Epithelial cell of proximal tubule (primary cell): ENCODE results near the gene MTMR1. TPM values are rescaled to one million over a fixed set of nuclear protein-coding genes. Genes with fewer than 3 reads are reported as not detected.

Experiments
- DNase-seq: peaks from one replicate; pipeline ENCODE4 v3.0.0-alpha.2; 2011; ENCODE audit warnings: low read depth
- H3K4me3 ChIP-seq: 2 replicates; pipeline ENCODE4 v1.5.1; 2011; ENCODE audit warnings: low read depth, mild to moderate bottlenecking, low read length
- total RNA-seq: library from RNA; depleted of rRNA; stranded (reverse); fragments of >200 nt; gene quantifications from 2 replicates; pipeline ENCODE4 v1.2.3, GENCODE V29; 2015
- TF ChIP-seq, protein P1 (sequence below): conservative IDR thresholded peaks from 2 replicates; pipeline ENCODE4 v1.5.1; 2012; ENCODE audit warnings: low read depth, mild to moderate bottlenecking, low read length

Gene MTMR1
- total RNA-seq, 1 donor from 2014 or later = 18.2 TPM

DNA sequence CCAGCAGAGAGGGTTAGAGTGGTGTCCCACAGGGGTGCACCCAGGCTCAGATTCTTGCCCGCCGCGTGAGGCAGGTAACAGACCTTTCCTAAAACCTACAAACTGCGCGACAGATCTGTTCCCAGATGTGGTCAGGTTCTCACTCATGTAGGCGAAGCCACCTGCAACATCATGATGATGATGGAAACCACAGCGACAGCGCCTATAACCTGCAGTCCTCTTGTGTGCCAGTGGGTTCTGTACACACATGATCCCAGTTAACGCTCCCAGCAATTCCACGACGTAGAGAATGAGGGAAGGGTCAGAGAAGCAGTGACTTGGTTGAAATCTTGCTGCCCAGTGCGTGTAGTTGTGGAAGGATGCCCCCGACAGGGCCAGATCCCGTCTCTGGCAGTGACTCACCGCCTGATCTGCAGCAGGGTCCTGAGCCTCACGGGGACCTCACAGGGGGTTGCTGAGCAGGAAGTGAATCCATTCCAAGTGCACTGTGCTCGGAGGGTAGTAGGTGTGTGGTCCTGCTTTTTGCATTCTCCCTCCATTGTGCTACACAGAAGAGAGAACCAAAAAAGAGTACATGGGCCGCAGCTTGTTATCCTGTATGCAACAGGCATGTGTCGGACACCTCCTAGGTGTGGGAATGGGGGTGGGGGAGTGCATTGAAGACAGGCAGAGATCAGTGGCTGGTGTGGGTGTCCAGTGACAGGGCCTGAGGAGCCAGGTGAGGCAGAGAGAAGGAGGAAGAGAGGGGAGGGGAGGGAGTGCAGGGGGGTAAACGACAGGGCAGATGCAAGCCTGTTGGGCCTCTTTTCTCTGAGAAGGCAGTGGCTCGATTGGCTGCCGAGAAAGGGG is 66.6 kb downstream of the MTMR1 start:
- no peak for DNase-seq
- TF ChIP-seq, protein P1, sequence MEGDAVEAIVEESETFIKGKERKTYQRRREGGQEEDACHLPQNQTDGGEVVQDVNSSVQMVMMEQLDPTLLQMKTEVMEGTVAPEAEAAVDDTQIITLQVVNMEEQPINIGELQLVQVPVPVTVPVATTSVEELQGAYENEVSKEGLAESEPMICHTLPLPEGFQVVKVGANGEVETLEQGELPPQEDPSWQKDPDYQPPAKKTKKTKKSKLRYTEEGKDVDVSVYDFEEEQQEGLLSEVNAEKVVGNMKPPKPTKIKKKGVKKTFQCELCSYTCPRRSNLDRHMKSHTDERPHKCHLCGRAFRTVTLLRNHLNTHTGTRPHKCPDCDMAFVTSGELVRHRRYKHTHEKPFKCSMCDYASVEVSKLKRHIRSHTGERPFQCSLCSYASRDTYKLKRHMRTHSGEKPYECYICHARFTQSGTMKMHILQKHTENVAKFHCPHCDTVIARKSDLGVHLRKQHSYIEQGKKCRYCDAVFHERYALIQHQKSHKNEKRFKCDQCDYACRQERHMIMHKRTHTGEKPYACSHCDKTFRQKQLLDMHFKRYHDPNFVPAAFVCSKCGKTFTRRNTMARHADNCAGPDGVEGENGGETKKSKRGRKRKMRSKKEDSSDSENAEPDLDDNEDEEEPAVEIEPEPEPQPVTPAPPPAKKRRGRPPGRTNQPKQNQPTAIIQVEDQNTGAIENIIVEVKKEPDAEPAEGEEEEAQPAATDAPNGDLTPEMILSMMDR = no peak
- H3K4me3 ChIP-seq = no peak overlapping the region

DNA sequence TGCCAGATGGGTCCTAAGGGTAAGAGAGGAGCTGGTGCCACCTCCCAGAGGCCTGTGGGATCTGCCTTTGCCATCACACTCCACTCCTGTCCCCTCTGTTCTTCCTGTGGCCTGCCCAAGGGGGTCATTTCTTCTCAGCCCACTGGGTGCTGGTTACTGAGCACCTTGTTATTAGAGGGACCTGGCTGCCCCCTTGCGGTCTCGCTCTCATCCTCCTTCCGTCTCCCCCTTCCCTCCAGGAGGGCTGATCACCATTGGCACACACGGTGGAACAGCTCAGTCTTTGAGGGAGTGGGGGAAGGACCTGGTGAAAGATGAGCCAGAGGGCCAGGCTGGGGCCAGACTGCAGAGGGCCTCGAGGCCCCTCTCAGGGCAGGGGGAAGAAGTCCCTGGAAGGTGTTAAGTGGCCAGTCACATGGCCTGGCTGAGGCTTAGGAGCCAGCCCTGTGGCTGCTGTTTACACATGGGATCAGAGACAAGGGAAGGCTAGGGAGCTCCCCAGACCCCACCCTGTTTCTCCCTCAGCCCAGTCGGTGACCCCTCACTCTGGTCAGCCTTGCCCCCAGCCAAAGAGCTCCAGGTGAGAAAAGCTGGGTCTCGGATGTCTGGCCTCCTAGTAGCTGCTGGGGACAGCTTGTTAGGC is 68.1 kb downstream of the MTMR1 start:
- no peak for DNase-seq
- TF ChIP-seq, protein P1 = no peak
- no peak overlapping the region for H3K4me3 ChIP-seq

DNA sequence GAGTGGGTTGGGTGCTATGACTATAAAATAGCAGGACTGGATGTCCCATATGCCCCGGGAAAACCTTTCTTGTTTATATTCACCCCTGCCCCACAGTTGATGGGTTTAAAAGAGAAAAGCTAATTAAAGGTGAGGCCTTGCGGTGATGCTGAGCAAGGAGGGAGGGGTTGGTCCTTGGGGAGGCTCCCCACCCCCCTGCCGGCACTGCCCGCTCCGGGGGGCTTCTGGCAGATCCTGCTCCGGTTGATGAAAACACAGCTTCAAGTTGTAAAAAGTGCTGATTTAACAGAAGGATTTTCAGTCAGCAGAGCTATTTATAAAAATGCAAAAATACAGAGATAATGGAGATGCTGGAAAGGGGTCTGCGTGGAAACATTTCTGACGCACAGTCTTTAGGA is 68.6 kb downstream of the MTMR1 start:
- DNase-seq = no peak
- TF ChIP-seq, protein P1 = no peak
- no peak overlapping the region for H3K4me3 ChIP-seq

DNA sequence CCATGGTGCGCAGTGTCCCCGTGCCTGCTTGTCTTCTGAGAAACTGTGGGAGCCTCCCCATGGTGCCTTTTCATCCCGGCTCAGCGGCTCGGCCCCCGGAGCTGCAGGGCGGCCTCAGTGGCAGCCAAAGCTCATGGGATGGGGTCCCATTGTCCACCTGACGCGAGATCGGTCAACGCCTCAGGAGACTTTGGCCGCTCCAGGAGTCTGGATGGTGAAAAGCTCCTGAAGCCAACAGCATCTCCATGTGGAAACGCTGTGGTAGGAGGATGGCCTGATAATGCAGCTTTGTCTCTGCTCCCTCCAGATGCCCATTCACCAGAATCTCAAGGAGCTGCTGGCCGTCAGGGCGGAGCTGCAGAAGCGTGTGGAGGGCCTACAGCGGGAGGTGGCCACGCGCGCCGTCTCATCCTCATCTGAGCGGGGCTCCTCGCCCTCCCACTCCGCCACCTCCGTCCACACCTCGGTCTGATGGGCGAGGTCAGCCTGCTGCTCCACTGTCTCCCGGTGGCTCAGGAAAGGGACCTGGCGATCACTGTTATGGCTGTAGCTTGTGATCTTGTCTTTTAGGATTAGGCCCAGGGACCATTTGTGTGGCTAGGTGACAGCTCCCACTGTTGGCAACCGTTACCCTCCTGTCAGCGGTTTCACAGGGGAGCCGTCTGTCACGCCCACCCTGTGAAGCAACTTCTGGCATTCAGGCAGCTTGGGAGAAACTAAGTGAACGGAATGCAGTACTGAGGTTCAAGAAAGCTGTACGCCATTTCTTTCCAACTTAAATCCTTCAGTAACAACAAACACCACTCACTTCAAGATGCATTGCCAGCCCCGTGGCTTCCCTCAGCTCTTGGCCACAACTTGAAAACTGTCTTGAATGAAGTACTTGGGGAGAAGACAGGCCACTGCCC is 69.3 kb downstream of the MTMR1 start:
- TF ChIP-seq, protein P1 = no peak
- no peak for DNase-seq
- H3K4me3 ChIP-seq = no peak overlapping the region

DNA sequence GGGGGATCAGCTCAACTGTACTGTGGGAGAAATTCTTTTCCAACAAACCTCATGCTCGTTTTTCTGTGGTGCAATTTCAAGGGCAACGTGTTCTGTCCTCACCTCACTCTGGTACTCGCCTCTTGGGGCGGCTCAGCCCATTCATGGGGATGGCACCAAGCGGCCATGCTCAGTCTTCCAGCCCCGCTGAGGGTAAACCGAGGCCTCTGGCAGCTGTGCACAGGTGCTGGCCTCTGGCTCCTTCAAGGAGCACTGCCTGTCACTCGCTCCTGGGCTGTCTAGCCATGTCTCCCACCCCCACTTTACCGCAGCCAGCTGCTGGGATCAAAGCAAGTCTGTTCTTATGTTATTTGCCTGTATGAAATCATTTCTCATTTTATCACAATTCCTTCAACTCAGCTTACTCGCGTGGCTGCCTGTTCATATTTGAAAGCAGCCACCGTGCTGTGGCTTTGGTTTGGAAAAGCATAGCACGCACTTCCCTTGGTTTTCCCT is 70.2 kb downstream of the MTMR1 start:
- no peak overlapping the region for H3K4me3 ChIP-seq
- TF ChIP-seq, protein P1 = no peak
- DNase-seq = no peak

DNA sequence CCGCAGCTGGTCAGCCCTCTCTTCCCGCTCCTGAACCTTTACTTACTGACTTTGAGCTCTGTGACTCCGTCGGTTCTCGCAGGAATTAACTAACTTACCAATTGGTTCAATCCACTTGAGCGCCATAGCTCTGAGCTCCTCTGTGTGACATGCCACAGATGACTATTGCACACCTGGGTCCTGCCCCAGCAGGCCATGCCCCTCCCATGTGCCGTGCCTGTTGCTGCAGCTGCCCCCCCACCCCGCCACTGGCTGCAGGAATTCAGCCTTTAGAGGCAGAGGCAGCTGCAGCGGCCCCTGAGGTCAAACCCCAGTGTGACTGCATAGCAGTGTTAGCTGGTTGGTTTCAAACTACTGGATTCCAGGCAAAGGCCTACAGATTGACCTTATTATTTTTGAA is 70.6 kb downstream of the MTMR1 start:
- TF ChIP-seq, protein P1 = no peak
- no peak for DNase-seq
- H3K4me3 ChIP-seq = no peak overlapping the region
